SU-DHL-6 (cell line): ENCODE results near the gene GNAQ.

ENCODE experiments used
- H2AFZ ChIP-seq: fragments of 200-600 bp; sonication (generic); 2 replicates; pipeline ENCODE4 v1.6.1; 2014; ENCODE audit warnings: low read depth, mild to moderate bottlenecking, moderate library complexity, mixed read lengths, antibody characterized with exemption, low read length; ENCODE audit not compliant: severe bottlenecking
- H3F3A ChIP-seq: fragments of 200-600 bp; shearing (Covaris generic); 2 replicates; pipeline ENCODE4 v1.6.0; 2016; ENCODE audit warnings: antibody characterized with exemption, mild to moderate bottlenecking; ENCODE audit not compliant: insufficient read depth
- H3K27ac ChIP-seq: fragments of 200-600 bp; sonication (generic); 2 replicates; pipeline ENCODE4 v1.5.1; 2016; ENCODE audit warnings: low read depth, mild to moderate bottlenecking, low read length, moderate library complexity, mixed read lengths
- H3K27me3 ChIP-seq: fragments of 200-600 bp; sonication (generic), shearing (Covaris generic); 2 replicates; pipeline ENCODE4 v1.6.0; 2014; ENCODE audit warnings: mild to moderate bottlenecking, low read length
- H3K36me3 ChIP-seq: fragments of 200-600 bp; sonication (generic); 2 replicates; pipeline ENCODE4 v1.6.1; 2014; ENCODE audit warnings: mild to moderate bottlenecking, low read length, mixed read lengths
- H3K4me2 ChIP-seq: fragments of 300-600, 200-600 bp; shearing (Covaris generic), sonication (generic); 2 replicates; pipeline ENCODE4 v1.6.0; 2014; ENCODE audit warnings: low read length, low read depth, mild to moderate bottlenecking; ENCODE audit not compliant: poor library complexity, severe bottlenecking
- H3K4me3 ChIP-seq: fragments of 200-600 bp; sonication (generic); 2 replicates; pipeline ENCODE4 v1.5.1; 2014; ENCODE audit warnings: antibody characterized with exemption, low read length, mild to moderate bottlenecking, mixed read lengths; ENCODE audit not compliant: insufficient read depth, poor library complexity, severe bottlenecking
- H3K79me2 ChIP-seq: fragments of 200-600 bp; sonication (generic); 2 replicates; pipeline ENCODE4 v1.6.1; 2014; ENCODE audit warnings: mild to moderate bottlenecking, low read length, moderate library complexity; ENCODE audit not compliant: insufficient read depth
- H3K9ac ChIP-seq: fragments of 200-600 bp; sonication (generic); 2 replicates; pipeline ENCODE4 v1.7.0; 2014; ENCODE audit warnings: mild to moderate bottlenecking, low read length
- H3K9me2 ChIP-seq: fragments of 200-600 bp; sonication (generic); replicated peaks from 2 replicates; pipeline ENCODE4 v1.6.1; 2014; ENCODE audit warnings: low read length; ENCODE audit not compliant: insufficient read depth
- H3K9me3 ChIP-seq: fragments of 200-600 bp; sonication (generic); 2 replicates; pipeline ENCODE4 v1.6.1; 2014; ENCODE audit warnings: low read length, mixed read lengths; ENCODE audit not compliant: insufficient read depth
- H4K20me1 ChIP-seq: fragments of 200-600 bp; sonication (generic); 2 replicates; pipeline ENCODE4 v1.6.1; 2014; ENCODE audit warnings: low read depth, mild to moderate bottlenecking, antibody characterized with exemption, low read length, moderate library complexity, mixed read lengths
- EZH2phosphoT487 ChIP-seq: fragments of 200-600 bp; sonication (generic), shearing (Covaris generic); conservative IDR thresholded peaks from 2 replicates; pipeline ENCODE4 v1.6.1; 2018; ENCODE audit warnings: mild to moderate bottlenecking, antibody characterized with exemption, low read length, moderate library complexity, mixed read lengths
- TF ChIP-seq, protein P1 (sequence below): fragments of 200-600 bp; sonication (generic); IDR thresholded peaks from one replicate; pipeline ENCODE4 v1.5.1; 2017; ENCODE audit warnings: antibody characterized with exemption, mild to moderate bottlenecking, low read length, moderate library complexity; ENCODE audit not compliant: insufficient read depth, poor library complexity, severe bottlenecking

The GNAQ gene

DNA sequence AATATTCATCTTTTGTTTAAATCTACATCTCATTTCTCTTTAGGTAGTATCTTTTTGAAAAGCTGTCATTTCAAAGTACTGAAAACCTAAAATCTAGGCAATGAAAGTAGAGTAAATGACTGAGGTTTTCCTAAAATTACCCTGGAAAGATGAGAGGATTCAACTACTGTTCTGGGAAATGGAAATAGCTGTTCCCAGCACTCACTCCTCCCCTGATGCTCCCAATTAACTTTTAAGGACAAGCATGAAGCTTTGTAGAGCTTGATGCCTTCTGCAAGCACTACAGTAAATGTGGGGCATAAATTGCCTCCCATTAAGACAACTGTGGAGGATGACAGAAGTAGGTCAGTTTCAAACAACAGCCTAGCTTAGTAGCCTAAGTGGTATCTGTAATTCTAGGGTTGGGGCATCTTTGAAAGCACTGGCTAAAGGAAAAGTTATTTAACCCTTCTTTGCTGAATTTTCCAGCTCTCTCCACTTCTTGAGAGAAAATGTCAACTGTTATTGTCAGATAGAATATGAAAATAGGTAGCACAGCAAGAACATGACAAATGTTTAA is 283.3 kb downstream of the GNAQ start:
- Histone ChIP-seq H3F3A (no peaks in the 10 kb centered on the region), H3K27me3 (no peaks in the 10 kb centered on the region), H3K9me3 (no peaks in the 10 kb centered on the region), H3K4me2 (no peak overlapping the region), H3K9ac (no peak overlapping the region), H2AFZ (no peak overlapping the region), H3K79me2 (no peaks in the 10 kb centered on the region), H3K4me3 (no peak overlapping the region), H3K36me3 (no peaks in the 10 kb centered on the region), H3K27ac (no peak overlapping the region), H3K9me2 (no peaks in the 10 kb centered on the region), H4K20me1 (no peaks in the 10 kb centered on the region)
- TF ChIP-seq, protein P1, sequence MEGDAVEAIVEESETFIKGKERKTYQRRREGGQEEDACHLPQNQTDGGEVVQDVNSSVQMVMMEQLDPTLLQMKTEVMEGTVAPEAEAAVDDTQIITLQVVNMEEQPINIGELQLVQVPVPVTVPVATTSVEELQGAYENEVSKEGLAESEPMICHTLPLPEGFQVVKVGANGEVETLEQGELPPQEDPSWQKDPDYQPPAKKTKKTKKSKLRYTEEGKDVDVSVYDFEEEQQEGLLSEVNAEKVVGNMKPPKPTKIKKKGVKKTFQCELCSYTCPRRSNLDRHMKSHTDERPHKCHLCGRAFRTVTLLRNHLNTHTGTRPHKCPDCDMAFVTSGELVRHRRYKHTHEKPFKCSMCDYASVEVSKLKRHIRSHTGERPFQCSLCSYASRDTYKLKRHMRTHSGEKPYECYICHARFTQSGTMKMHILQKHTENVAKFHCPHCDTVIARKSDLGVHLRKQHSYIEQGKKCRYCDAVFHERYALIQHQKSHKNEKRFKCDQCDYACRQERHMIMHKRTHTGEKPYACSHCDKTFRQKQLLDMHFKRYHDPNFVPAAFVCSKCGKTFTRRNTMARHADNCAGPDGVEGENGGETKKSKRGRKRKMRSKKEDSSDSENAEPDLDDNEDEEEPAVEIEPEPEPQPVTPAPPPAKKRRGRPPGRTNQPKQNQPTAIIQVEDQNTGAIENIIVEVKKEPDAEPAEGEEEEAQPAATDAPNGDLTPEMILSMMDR = no peak
- TF ChIP-seq EZH2phosphoT487 = no peak

DNA sequence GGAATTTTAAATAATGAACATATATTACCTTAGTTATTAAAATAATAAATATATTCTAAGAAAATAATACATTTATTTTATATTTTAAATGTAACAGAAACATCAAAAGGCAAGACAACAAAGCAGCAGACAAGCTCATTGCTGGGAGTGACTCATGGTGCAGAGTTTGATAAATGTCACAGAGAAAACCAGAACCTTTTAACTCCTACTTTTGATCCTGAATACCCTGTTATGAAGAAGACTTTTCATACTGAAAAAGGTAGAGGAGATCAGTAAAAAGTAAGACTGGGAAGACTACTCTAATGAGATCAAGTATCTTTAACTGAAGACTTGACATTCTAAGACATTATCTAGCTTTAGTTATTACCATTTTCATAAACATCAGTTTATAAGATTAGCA is 284.4 kb downstream of the GNAQ start:
- Histone ChIP-seq H3K27ac (no peak overlapping the region), H3K9me2 (no peaks in the 10 kb centered on the region), H3K9me3 (no peaks in the 10 kb centered on the region), H3K27me3 (no peaks in the 10 kb centered on the region), H3F3A (no peaks in the 10 kb centered on the region), H3K79me2 (no peaks in the 10 kb centered on the region), H3K9ac (no peak overlapping the region), H3K4me3 (no peak overlapping the region), H3K4me2 (no peak overlapping the region), H4K20me1 (no peaks in the 10 kb centered on the region), H3K36me3 (no peaks in the 10 kb centered on the region), H2AFZ (no peak overlapping the region)
- TF ChIP-seq, protein P1 = no peak
- no peak for TF ChIP-seq EZH2phosphoT487

DNA sequence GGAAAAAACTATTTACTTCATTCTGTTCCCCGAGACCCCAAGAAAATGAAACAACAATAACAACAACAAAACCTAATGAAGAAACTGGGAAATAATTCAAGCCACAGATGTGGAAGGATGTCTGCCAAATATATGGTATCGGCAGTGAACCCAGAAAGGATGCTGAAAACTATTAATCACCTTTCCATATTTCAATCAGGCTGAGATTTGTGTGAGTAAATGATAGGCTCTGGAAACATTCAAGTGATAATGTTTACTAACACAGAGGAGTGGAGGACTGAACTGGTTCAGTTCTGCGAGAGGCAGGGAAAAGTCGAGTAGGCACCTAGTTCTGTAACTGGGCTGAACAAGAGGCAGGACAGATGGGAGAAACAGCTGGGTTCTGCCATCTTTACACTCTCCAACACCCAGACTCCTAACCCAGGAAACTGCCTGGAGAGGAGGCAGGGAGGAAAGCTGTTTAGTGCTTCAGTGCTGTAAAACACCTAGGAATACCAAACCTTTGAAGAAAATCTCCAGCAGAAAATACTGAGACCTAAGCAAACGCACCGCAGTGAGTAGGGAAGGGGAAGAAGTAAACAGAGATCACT is 286.7 kb downstream of the GNAQ start:
- no peak overlapping the region for H3K9ac ChIP-seq
- no peaks in the 10 kb centered on the region for H3K9me2 ChIP-seq
- no peak overlapping the region for H3K4me2 ChIP-seq
- no peaks in the 10 kb centered on the region for H3K27me3 ChIP-seq
- no peaks in the 10 kb centered on the region for H4K20me1 ChIP-seq
- H3K9me3 ChIP-seq = no peaks in the 10 kb centered on the region
- H3K4me3 ChIP-seq = no peak overlapping the region
- no peaks in the 10 kb centered on the region for H3F3A ChIP-seq
- no peaks in the 10 kb centered on the region for H3K79me2 ChIP-seq
- H2AFZ ChIP-seq = no peak overlapping the region
- H3K36me3 ChIP-seq = no peaks in the 10 kb centered on the region
- H3K27ac ChIP-seq = no peak overlapping the region
- TF ChIP-seq, protein P1 = no peak
- TF ChIP-seq EZH2phosphoT487 = no peak
